K562 (cell line): ENCODE results near the gene LRRC49. TPM values are rescaled to one million over a fixed set of nuclear protein-coding genes. Genes with fewer than 3 reads are reported as not detected.

Experiments used
- ATAC-seq: fragments of 200-7000 bp; cut with Tn5 transposase; 3 replicates; pipeline ENCODE4 v1.9.1; 2020; ENCODE audit warnings: moderate library complexity
- BruUV-seq: library from RNA; stranded (reverse); fragments of 400-500 nt; replicated peaks from 2 replicates; lab custom pipeline; 2021; lab: Mats Ljungman, UMichigan
- CTCF ChIA-PET: fragments of 300-600 bp; formaldehyde crosslinking; extraction: SDS; loops from one replicate; lab custom pipeline; 2021; ENCODE audit warnings: low intra/inter-chr PET ratio; lab: Yijun Ruan, JAX
- POLR2A ChIA-PET: fragments of 300-600, 350-650 bp; sonication (Branson Sonifier 250); formaldehyde crosslinking; extraction: SDS; loops from one replicate; lab custom pipeline; 2021; ENCODE audit warnings: antibody characterized with exemption, inconsistent platforms; lab: Yijun Ruan, JAX
- DNase-seq, 4 experiments: peaks; one replicate each; pipeline versions ENCODE4 v3.0.0 to v3.0.0-alpha.2; 2011 to 2018; ENCODE audit warnings: low spot score in 3 of 4, mixed read lengths in 3 of 4; ENCODE audit errors: extremely low read depth in 1 of 4
- FAIRE-seq: peaks from 2 replicates; lab custom pipeline; 2011; peaks lifted over from hg19 to GRCh38; lab: Jason Lieb, UNC
- H2AFZ ChIP-seq: 2 replicates; pipeline ENCODE4 v1.6.0; 2011; ENCODE audit warnings: low read depth, low read length, control low read depth, inconsistent platforms
- H3K27ac ChIP-seq: fragments of 200-600 bp; 3 replicates; pipeline ENCODE4 v1.8.0; 2011; ENCODE audit warnings: low read depth, mild to moderate bottlenecking, control low read depth, inconsistent platforms, low read length, moderate library complexity, mixed read lengths; ENCODE audit errors: extremely low read depth
- H3K27me3 ChIP-seq, 2 experiments: fragments of 300-600 bp in 1 of 2; 2 replicates in 1 of 2; 3 replicates in 1 of 2; pipeline versions ENCODE4 v1.6.0 to v1.8.0; 2011; ENCODE audit warnings: inconsistent platforms in 2 of 2, low read length in 2 of 2, mild to moderate bottlenecking in 1 of 2, mixed read lengths in 1 of 2, moderate library complexity in 1 of 2; ENCODE audit not compliant: control insufficient read depth in 2 of 2, insufficient read depth in 2 of 2
- H3K36me3 ChIP-seq: fragments of 300-600 bp; 3 replicates; pipeline ENCODE4 v1.8.0; 2011; ENCODE audit warnings: mild to moderate bottlenecking, low read length, inconsistent platforms; ENCODE audit not compliant: control insufficient read depth, insufficient read depth
- H3K4me1 ChIP-seq, 2 experiments: fragments of 200-600 bp in 1 of 2; replicated peaks in 1 of 2; 2 replicates in 1 of 2; 3 replicates in 1 of 2; pipeline versions ENCODE4 v1.5.1 to v1.8.0; 2011; ENCODE audit warnings: inconsistent platforms in 2 of 2, low read length in 2 of 2, mild to moderate bottlenecking in 1 of 2, mixed read lengths in 1 of 2, moderate library complexity in 1 of 2; ENCODE audit not compliant: control insufficient read depth in 2 of 2, insufficient read depth in 2 of 2
- H3K4me2 ChIP-seq: 2 replicates; pipeline ENCODE4 v1.6.1; 2011; ENCODE audit warnings: low read length, control low read depth, inconsistent platforms, mixed read lengths; ENCODE audit not compliant: insufficient read depth
- H3K4me3 ChIP-seq: fragments of 200-600 bp; sonication (generic), shearing (Covaris generic); 2 replicates; pipeline ENCODE4 v1.5.1; 2016; ENCODE audit warnings: control low read depth, inconsistent platforms
- H3K79me2 ChIP-seq: fragments of 200-600 bp; 3 replicates; pipeline ENCODE4 v1.8.0; 2011; ENCODE audit warnings: low read length, inconsistent platforms; ENCODE audit not compliant: control insufficient read depth, insufficient read depth
- H3K9ac ChIP-seq, 2 experiments: 2 replicates each; pipeline versions ENCODE4 v1.6.0 to v1.6.1; 2011; ENCODE audit warnings: low read depth in 2 of 2, low read length in 2 of 2, control low read depth in 1 of 2, inconsistent platforms in 1 of 2, mild to moderate bottlenecking in 1 of 2, mixed read lengths in 1 of 2; ENCODE audit not compliant: insufficient read depth in 1 of 2
- H3K9me1 ChIP-seq: one replicate; pipeline ENCODE4 v1.6.0; 2011; ENCODE audit warnings: inconsistent platforms, mild to moderate bottlenecking, low read length, moderate library complexity; ENCODE audit not compliant: control insufficient read depth, insufficient read depth
- H3K9me3 ChIP-seq: replicated peaks from 2 replicates; pipeline ENCODE4 v1.5.1; 2011; ENCODE audit warnings: low read depth, low read length, inconsistent platforms; ENCODE audit not compliant: control insufficient read depth, insufficient read depth
- H4K20me1 ChIP-seq: replicated peaks from 2 replicates; pipeline ENCODE4 v1.6.1; 2011; ENCODE audit warnings: low read length, inconsistent platforms, mixed read lengths; ENCODE audit not compliant: control insufficient read depth, insufficient read depth
- ZBTB8A ChIP-seq: fragments of 450-650 bp; IDR thresholded peaks from 2 replicates; pipeline ENCODE4 v1.6.1; 2018; ENCODE audit warnings: mild to moderate bottlenecking, moderate library complexity; ENCODE audit not compliant: partially characterized antibody
- WGBS: fragments of 100-300 bp; shearing (Covaris generic); methylation state at CpG from one replicate; pipeline ENCODE4 v1.1.6; 2016; ENCODE audit warnings: low coverage, mixed read lengths; ENCODE audit not compliant: insufficient coverage; ENCODE audit errors: missing lambda C conversion rate; 5-methylcytosine and 5-hydroxymethylcytosine counted together
- in situ Hi-C: fragments of 300-500 bp; cut with MboI; formaldehyde crosslinking; loops from 4 replicates; pipeline ENCODE4 v1.15.0; 2018; ENCODE audit warnings: inconsistent platforms, mixed read lengths
- intact Hi-C: fragments of 100-400 bp; cut with micrococcal nuclease; formaldehyde crosslinking; loops from 2 replicates; pipeline ENCODE4 v1.14.2; 2022
- polyA plus RNA-seq, 8 experiments: library from polyadenylated mRNA; depleted of rRNA in 4 of 8; stranded (reverse) in 5 of 8; unstranded in 3 of 8; fragments of >200 nt; fragmentation: Nextera tagmentation in 2 of 8; fragmentation: Illumina TruSeq in 1 of 8; extraction: Ambion mirVana in 2 of 8; extraction: Trizol in 1 of 8; gene quantifications; 2 replicates each; pipeline versions ENCODE4 v1.2.1 to v1.2.3, GENCODE V29; 2011 to 2014; ENCODE audit warnings: inconsistent platforms in 1 of 8, missing spikeins in 1 of 8
- total RNA-seq, 7 experiments: library from RNA; depleted of rRNA in 6 of 7; stranded (reverse); fragments of >200 nt in 6 of 7; fragmentation: Illumina TruSeq in 2 of 7; extraction: Trizol in 2 of 7; gene quantifications; 2 replicates each; pipeline versions ENCODE4 v1.2.1 to v1.2.3, GENCODE V29; 2011 to 2021; ENCODE audit warnings: low replicate concordance in 1 of 7
- TF ChIP-seq, protein P1 (sequence below): fragments of 450-650 bp; formaldehyde crosslinking; IDR thresholded peaks from 2 replicates; pipeline ENCODE4 v1.4.0; 2020; ENCODE audit warnings: mild to moderate bottlenecking, mixed read lengths

The LRRC49 gene
- total and polyA plus RNA-seq, 9 of the 15 experiments (the other 6 are each of a cell fraction or from before 2014, with no cell fraction given): 0.32 TPM; not detected in 8

- no peak for DNase-seq
- CTCF ChIA-PET: no interaction called here
- POLR2A ChIA-PET: interaction anchor here (1.5 kb wide), 1 partner anchor 15 kb away, joined by 4 read pairs; no protein-coding TSS in a partner anchor
- no peak for FAIRE-seq
- BruUV-seq: no TSS peak
- Histone ChIP-seq H3K9ac (no peak overlapping the region), H3K36me3 (no peaks in the 10 kb centered on the region), H3K27me3 (no peaks in the 10 kb centered on the region), H3K4me2 (no peak overlapping the region), H3K27ac (no peak overlapping the region), H3K79me2 (no peaks in the 10 kb centered on the region), H3K4me1 (no peaks in the 10 kb centered on the region), H3K9me3 (no peaks in the 10 kb centered on the region), H2AFZ (no peak overlapping the region), H4K20me1 (no peaks in the 10 kb centered on the region), H3K4me3 (no peak overlapping the region), H3K9me1 (no peaks in the 10 kb centered on the region)
- intact Hi-C loops: no loop called here
- 0% methylated on average over 2 of the region's 2 CpGs for WGBS
- TF ChIP-seq ZBTB8A: no peak
- TF ChIP-seq, protein P1, sequence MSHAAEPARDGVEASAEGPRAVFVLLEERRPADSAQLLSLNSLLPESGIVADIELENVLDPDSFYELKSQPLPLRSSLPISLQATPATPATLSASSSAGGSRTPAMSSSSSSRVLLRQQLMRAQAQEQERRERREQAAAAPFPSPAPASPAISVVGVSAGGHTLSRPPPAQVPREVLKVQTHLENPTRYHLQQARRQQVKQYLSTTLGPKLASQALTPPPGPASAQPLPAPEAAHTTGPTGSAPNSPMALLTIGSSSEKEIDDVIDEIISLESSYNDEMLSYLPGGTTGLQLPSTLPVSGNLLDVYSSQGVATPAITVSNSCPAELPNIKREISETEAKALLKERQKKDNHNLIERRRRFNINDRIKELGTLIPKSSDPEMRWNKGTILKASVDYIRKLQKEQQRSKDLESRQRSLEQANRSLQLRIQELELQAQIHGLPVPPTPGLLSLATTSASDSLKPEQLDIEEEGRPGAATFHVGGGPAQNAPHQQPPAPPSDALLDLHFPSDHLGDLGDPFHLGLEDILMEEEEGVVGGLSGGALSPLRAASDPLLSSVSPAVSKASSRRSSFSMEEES (CRISPR knock-in tag): peak; percentile 72
- in situ Hi-C loops: no loop called here
- ATAC-seq: no peak
Observed at GRCh38 chr15:70873232-70874054, 19.2 kb upstream of the LRRC49 start.
